CD14-positive monocyte (primary cell): ENCODE data around the gene PPP1R15A. TPM values are rescaled to one million over a fixed set of nuclear protein-coding genes. Genes with fewer than 3 reads are reported as not detected.

Experiments used
- DNase-seq, 3 donors: peaks; one replicate each; pipeline ENCODE4 v3.0.0-alpha.2; 2011 to 2022
- H2AFZ ChIP-seq: 2 replicates; pipeline ENCODE4 v1.6.0; 2012; ENCODE audit warnings: mild to moderate bottlenecking, low read depth, low read length, inconsistent platforms; ENCODE audit not compliant: insufficient read depth, poor library complexity, severe bottlenecking
- H3K27ac ChIP-seq, 2 donors: 1 replicate in 1 of 2; 2 replicates in 1 of 2; pipeline ENCODE4 v1.5.1; 2012 to 2013; ENCODE audit warnings: low read length in 2 of 2, control low read depth in 1 of 2, inconsistent platforms in 1 of 2, low read depth in 1 of 2, mild to moderate bottlenecking in 1 of 2
- H3K27me3 ChIP-seq, 2 donors: one replicate each; pipeline versions ENCODE4 v1.6.0 to v1.6.1; 2011 to 2013; ENCODE audit warnings: low read length in 2 of 2; ENCODE audit not compliant: control insufficient read depth in 2 of 2, insufficient read depth in 2 of 2
- H3K36me3 ChIP-seq, 2 donors: replicated peaks in 1 of 2; 1 replicate in 1 of 2; 2 replicates in 1 of 2; pipeline versions ENCODE4 v1.5.1 to v1.6.1; 2012 to 2013; ENCODE audit warnings: low read length in 2 of 2, control low read depth in 1 of 2, inconsistent platforms in 1 of 2, mild to moderate bottlenecking in 1 of 2; ENCODE audit not compliant: insufficient read depth in 2 of 2, control insufficient read depth in 1 of 2
- H3K4me1 ChIP-seq, 2 donors: 1 replicate in 1 of 2; 2 replicates in 1 of 2; pipeline versions ENCODE4 v1.5.1 to v1.6.1; 2012 to 2013; ENCODE audit warnings: low read length in 2 of 2, control low read depth in 1 of 2, inconsistent platforms in 1 of 2, mild to moderate bottlenecking in 1 of 2, moderate library complexity in 1 of 2; ENCODE audit not compliant: insufficient read depth in 2 of 2, control insufficient read depth in 1 of 2
- H3K4me2 ChIP-seq: replicated peaks from 2 replicates; pipeline ENCODE3; 2012; ENCODE audit warnings: low read length, moderate library complexity, mild to moderate bottlenecking; ENCODE audit not compliant: poor library complexity, severe bottlenecking; ENCODE audit errors: extremely low read depth
- H3K4me3 ChIP-seq, 3 experiments: fragments of 200-600 bp in 1 of 3; sonication (generic) in 1 of 3; replicated peaks in 1 of 3; 1 replicate in 2 of 3; 2 replicates in 1 of 3; pipeline ENCODE4 v1.5.1; 2011 to 2013; ENCODE audit warnings: low read length in 3 of 3, mild to moderate bottlenecking in 3 of 3, control low read depth in 2 of 3, low read depth in 2 of 3, inconsistent platforms in 1 of 3, moderate library complexity in 1 of 3
- H3K79me2 ChIP-seq: 2 replicates; pipeline ENCODE4 v1.6.0; 2012; ENCODE audit warnings: mild to moderate bottlenecking, control low read depth, inconsistent platforms, low read length, moderate library complexity; ENCODE audit not compliant: insufficient read depth
- H3K9ac ChIP-seq: 2 replicates; pipeline ENCODE4 v1.6.0; 2017; ENCODE audit warnings: low read length, mild to moderate bottlenecking; ENCODE audit not compliant: insufficient read depth, poor library complexity, severe bottlenecking
- H3K9me3 ChIP-seq, 2 donors: replicated peaks in 1 of 2; 1 replicate in 1 of 2; 2 replicates in 1 of 2; pipeline versions ENCODE4 v1.5.1 to v1.6.1; 2012 to 2013; ENCODE audit warnings: low read length in 2 of 2, control low read depth in 1 of 2; ENCODE audit not compliant: control insufficient read depth in 1 of 2, insufficient read depth in 1 of 2
- H4K20me1 ChIP-seq: 2 replicates; pipeline ENCODE4 v1.6.0; 2012; ENCODE audit warnings: mild to moderate bottlenecking, low read length, control low read depth, moderate library complexity; ENCODE audit not compliant: insufficient read depth
- H3K27ac Mint-ChIP-seq, 7 donors: one replicate each; pipeline ENCODE4 v1.8.0; 2020; ENCODE audit warnings: mild to moderate bottlenecking in 7 of 7, mixed read lengths in 7 of 7, moderate library complexity in 6 of 7, inconsistent platforms in 2 of 7
- H3K27me3 Mint-ChIP-seq, 3 donors: one replicate each; pipeline ENCODE4 v1.8.0; 2021 to 2022; ENCODE audit warnings: low read depth in 3 of 3, mild to moderate bottlenecking in 3 of 3, mixed read lengths in 3 of 3, moderate library complexity in 3 of 3, inconsistent platforms in 1 of 3
- H3K36me3 Mint-ChIP-seq, 2 donors: one replicate each; pipeline ENCODE4 v1.8.0; 2020; ENCODE audit warnings: mixed read lengths in 2 of 2, inconsistent platforms in 1 of 2, mild to moderate bottlenecking in 1 of 2
- H3K4me1 Mint-ChIP-seq: one replicate; pipeline ENCODE4 v1.8.0; 2020; ENCODE audit warnings: mild to moderate bottlenecking, mixed read lengths
- H3K4me3 Mint-ChIP-seq, 2 donors: one replicate each; pipeline ENCODE4 v1.8.0; 2020; ENCODE audit warnings: mild to moderate bottlenecking in 2 of 2, mixed read lengths in 2 of 2, moderate library complexity in 1 of 2
- H3K9me3 Mint-ChIP-seq, 7 donors: one replicate each; pipeline ENCODE4 v1.8.0; 2020 to 2022; ENCODE audit warnings: mixed read lengths in 7 of 7, mild to moderate bottlenecking in 6 of 7, moderate library complexity in 6 of 7, inconsistent platforms in 2 of 7
- CTCF ChIP-seq: fragments of 200-600 bp; IDR thresholded peaks from one replicate; pipeline ENCODE4 v1.8.0; 2022; ENCODE audit warnings: antibody characterized with exemption, mild to moderate bottlenecking
- WGBS: methylation state at CpG from one replicate; pipeline ENCODE4 v1.1.5; 2013; ENCODE audit warnings: missing lambda C conversion rate; ENCODE audit not compliant: insufficient coverage; 5-methylcytosine and 5-hydroxymethylcytosine counted together
- intact Hi-C, 2 donors: fragments of 100-400 bp; cut with micrococcal nuclease; formaldehyde crosslinking; loops; one replicate each; pipeline versions ENCODE4 v1.15.0 to v1.15.1; 2023
- polyA minus RNA-seq: library from RNA; depleted of rRNA, polyadenylated mRNA; stranded (reverse); fragments of >200 nt; gene quantifications from 2 replicates; pipeline ENCODE4 v1.2.3, GENCODE V29; 2012
- polyA plus RNA-seq, 3 donors: library from polyadenylated mRNA; depleted of rRNA in 1 of 3; unstranded in 2 of 3; stranded (reverse) in 1 of 3; fragments of 300-500 nt in 2 of 3; fragments of >200 nt in 1 of 3; fragmentation: Illumina TruSeq in 2 of 3; gene quantifications; 1 replicate in 2 of 3; 2 replicates in 1 of 3; pipeline ENCODE4 v1.2.3, GENCODE V29; 2012 to 2021
- total RNA-seq, 12 experiments: library from RNA in 1 of 12; stranded (reverse) in 1 of 12; fragments of 120-200 nt in 1 of 12; gene quantifications; one replicate each; pipeline ENCODE4 v1.2.4 and lab custom pipeline; 2013 to 2026; ENCODE audit warnings: mixed read lengths in 6 of 12, inconsistent platforms in 1 of 12

PPP1R15A gene
- 279 TPM for total RNA-seq (2013)
- 100 to 1,000 TPM; 127 to 745 (median 169) TPM for polyA plus RNA-seq
- polyA minus RNA-seq = 292 and 421 TPM in 2 replicates
- total RNA-seq (lab: John Stamatoyannopoulos, UW) = 798 to 4,424 (median 1,916) reads per million in 11 experiments

- peaks cover 4 to 17% (median 6%) of the 10 kb centered on the region in 3 donors for H3K27me3 Mint-ChIP-seq
- Histone ChIP-seq H3K36me3 (peaks cover 18 to 24% of the 10 kb centered on the region in 2 donors), H3K4me3 (peak within 1 kb of the TSS; percentile 83 to 100 (median 90)), H3K27ac (peak within 1 kb of the TSS; percentile 99 to 100), H4K20me1 (peaks cover 50% of the 10 kb centered on the region), H3K9ac (peak within 1 kb of the TSS; percentile 100), H2AFZ (no peak within 1 kb of the TSS), H3K4me1 (peaks cover 42% of the 10 kb centered on the region in 2 donors), H3K4me2 (peak within 1 kb of the TSS; percentile 86), H3K27me3 (no peaks in the 10 kb centered on the region), H3K79me2 (peaks cover 39% of the 10 kb centered on the region), H3K9me3 (no peaks in the 10 kb centered on the region)
- peaks cover 5 to 16% (median 8%) of the 10 kb centered on the region in 7 donors for H3K9me3 Mint-ChIP-seq
- peak within 1 kb of the TSS; percentile 99 to 100 (median 100) for H3K27ac Mint-ChIP-seq
- intact Hi-C loops = loop anchor here in 1 of 2 donors (10.0 kb wide), 1 partner anchor 548 kb away; the partner anchor contains the start of gene EMP3
- peak; percentile 98 to 99 (median 98) for DNase-seq
- H3K4me3 Mint-ChIP-seq = peak within 1 kb of the TSS; percentile 98
- TF ChIP-seq CTCF = no peak
- H3K36me3 Mint-ChIP-seq = peaks cover 33 to 49% of the 10 kb centered on the region in 2 donors
- peaks cover 37% of the 10 kb centered on the region for H3K4me1 Mint-ChIP-seq
- 0% methylated on average over 49 of the region's 53 CpGs for WGBS
These were observed at the start of gene PPP1R15A for GRCh38 chr19:48872182-48872883. Gene PPP1R15A (plus strand): TSS chr19:48872421. CDS start chr19:48873234, 813 bp downstream.

GRCh38 chr19:48822514-48822913, 49.7 kb upstream of the PPP1R15A start:
- Mint-ChIP-seq H3K9me3 (peaks cover 0 to 3% (median 0%) of the 10 kb centered on the region in 7 donors), H3K4me1 (no peaks in the 10 kb centered on the region), H3K4me3 (no peak overlapping the region), H3K27me3 (peaks cover 2 to 3% (median 3%) of the 10 kb centered on the region in 3 donors), H3K36me3 (no peaks in the 10 kb centered on the region), H3K27ac (no peak overlapping the region)
- no peak overlapping the region for H3K9ac ChIP-seq
- WGBS = 96% methylated on average over 2 of the region's 2 CpGs
- H3K4me2 ChIP-seq = no peak overlapping the region
- H3K36me3 ChIP-seq = no peaks in the 10 kb centered on the region
- no peak for DNase-seq
- no peak overlapping the region for H3K27ac ChIP-seq
- no peak overlapping the region for H2AFZ ChIP-seq
- no peaks in the 10 kb centered on the region for H3K4me1 ChIP-seq
- TF ChIP-seq CTCF = no peak
- intact Hi-C loops = no loop called here
- H3K4me3 ChIP-seq = no peak overlapping the region
- no peaks in the 10 kb centered on the region for H3K27me3 ChIP-seq
- H3K79me2 ChIP-seq = no peaks in the 10 kb centered on the region
- no peaks in the 10 kb centered on the region for H4K20me1 ChIP-seq
- peaks cover 0 to 3% of the 10 kb centered on the region in 2 donors for H3K9me3 ChIP-seq
